Kidney (tissue), 14 donors: ENCODE results near the gene VANGL1. TPM values are rescaled to one million over a fixed set of nuclear protein-coding genes. Genes with fewer than 3 reads are reported as not detected.

Source experiments
- DNase-seq, 5 donors: peaks; one replicate each; pipeline ENCODE4 v3.0.0-alpha.2; 2013 to 2020
- FAIRE-seq: peaks from 2 replicates; lab custom pipeline; 2012; peaks lifted over from hg19 to GRCh38; lab: Jason Lieb, UNC
- H3K27ac ChIP-seq, 2 donors: one replicate each; pipeline ENCODE4 v1.7.0; 2013; ENCODE audit warnings: low read depth in 2 of 2, low read length in 2 of 2, inconsistent platforms in 1 of 2
- H3K27me3 ChIP-seq: one replicate; pipeline ENCODE4 v1.7.1; 2013; ENCODE audit warnings: low read length, inconsistent platforms; ENCODE audit not compliant: control insufficient read depth, insufficient read depth
- H3K36me3 ChIP-seq, 3 donors: one replicate each; pipeline versions ENCODE4 v1.7.0 to v1.7.1; 2013; ENCODE audit warnings: low read length in 3 of 3, control low read depth in 1 of 3, inconsistent platforms in 1 of 3; ENCODE audit not compliant: insufficient read depth in 3 of 3, control insufficient read depth in 2 of 3
- H3K4me1 ChIP-seq, 3 donors: one replicate each; pipeline versions ENCODE4 v1.7.0 to v1.7.1; 2013; ENCODE audit warnings: low read length in 3 of 3, inconsistent platforms in 1 of 3, low read depth in 1 of 3; ENCODE audit not compliant: control insufficient read depth in 2 of 3, insufficient read depth in 2 of 3
- H3K4me3 ChIP-seq, 3 donors: one replicate each; pipeline versions ENCODE4 v1.7.0 to v1.8.1; 2013; ENCODE audit warnings: low read length in 3 of 3, control low read depth in 1 of 3, inconsistent platforms in 1 of 3
- H3K9ac ChIP-seq, 3 donors: one replicate each; pipeline versions ENCODE4 v1.7.0 to v1.7.1; 2013; ENCODE audit warnings: low read length in 3 of 3, control low read depth in 1 of 3, inconsistent platforms in 1 of 3
- H3K9me3 ChIP-seq, 3 donors: one replicate each; pipeline versions ENCODE4 v1.7.0 to v1.7.1; 2013; ENCODE audit warnings: low read length in 3 of 3, control low read depth in 1 of 3, inconsistent platforms in 1 of 3; ENCODE audit not compliant: control insufficient read depth in 2 of 3, insufficient read depth in 1 of 3
- intact Hi-C: fragments of 100-400 bp; cut with DNase I; formaldehyde crosslinking; loops from one replicate; pipeline ENCODE4 v1.11.1; 2022
- polyA plus RNA-seq: library from polyadenylated mRNA; stranded (reverse); fragments of 350-450 nt; fragmentation: Illumina TruSeq; extraction: RNeasy Lipid Tissue Mini Kit (QIAGEN cat#74804); gene quantifications from one replicate; pipeline ENCODE4 v1.2.3, GENCODE V29; 2014; ENCODE audit warnings: low read depth, low replicate concordance; ENCODE audit not compliant: insufficient read depth
- total RNA-seq: library from RNA; stranded (reverse); fragmentation: NEBNext Ultra II Directional; extraction: Animal tissue kit (Norgen Biotek cat#: 25700); gene quantifications from one replicate; pipeline ENCODE4 v1.2.1, GENCODE V29; 2021
- TF ChIP-seq, protein P1 (sequence below): IDR thresholded peaks from 3 replicates; pipeline ENCODE4 v1.5.1; 2012; ENCODE audit warnings: mild to moderate bottlenecking, moderate library complexity, borderline replicate concordance; ENCODE audit not compliant: insufficient read depth; ENCODE audit errors: extremely low read depth
- donor health status: control.
- donor health status: control.
- donor health status: control.
- donor health status: control.
- donor health status: control.
- donor health status: DM: yes; HTN: yes; CAD: no.
- donor health status: Normal renal cell carcinoma (clear cell type).

VANGL1 gene
- total and polyA plus RNA-seq, 2 donors from 2014 or later, result 2.7 to 12.3 TPM

DNA sequence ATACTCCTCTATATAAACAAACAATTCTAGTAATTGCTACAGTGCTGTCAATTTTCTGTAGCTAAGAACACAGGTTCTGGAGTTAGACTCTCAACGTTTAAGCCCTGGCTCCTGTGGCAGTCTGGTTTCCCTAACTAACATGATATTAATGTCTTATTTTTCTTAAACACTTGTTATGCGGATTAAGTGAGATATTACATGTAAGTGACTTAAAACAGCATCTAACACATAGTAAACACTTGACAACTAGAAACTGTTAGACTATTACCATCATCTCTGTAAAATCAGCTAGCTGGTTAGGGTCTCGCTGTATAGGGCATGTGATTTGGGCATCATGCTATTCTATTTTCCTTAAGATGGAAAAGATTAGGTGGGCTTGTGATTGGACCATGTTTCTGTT is 2.3 kb downstream of the VANGL1 start:
- intact Hi-C loops, result no loop called here
- Histone ChIP-seq H3K27ac (no peak overlapping the region), H3K4me3 (no peak overlapping the region)

DNA sequence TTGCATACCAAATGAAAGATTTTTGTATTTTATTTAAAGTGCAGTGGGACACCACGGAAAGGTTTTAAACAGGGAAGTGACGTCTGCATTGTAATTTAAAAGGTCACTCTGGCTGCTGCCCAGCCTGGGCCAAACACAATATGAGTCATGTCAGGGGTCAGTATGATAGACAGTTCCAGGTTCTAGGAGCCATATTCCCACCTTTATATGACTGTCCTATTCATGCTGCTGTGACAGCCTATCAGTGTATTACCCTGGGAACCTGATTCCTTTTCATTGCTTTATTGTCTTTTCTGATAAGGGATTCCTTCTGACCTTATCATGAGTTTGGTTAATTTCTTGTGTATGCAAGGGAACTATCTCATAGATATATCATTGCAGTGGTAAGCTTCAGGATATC is 5.3 kb downstream of the VANGL1 start:
- H3K27me3 ChIP-seq, result no peaks in the 10 kb centered on the region
- no peak overlapping the region for H3K27ac ChIP-seq
- H3K36me3 ChIP-seq, result peaks cover 0 to 2% (median under 1%) of the 10 kb centered on the region in 3 donors
- FAIRE-seq, result no peak
- intact Hi-C loops, result no loop called here
- TF ChIP-seq, protein P1, sequence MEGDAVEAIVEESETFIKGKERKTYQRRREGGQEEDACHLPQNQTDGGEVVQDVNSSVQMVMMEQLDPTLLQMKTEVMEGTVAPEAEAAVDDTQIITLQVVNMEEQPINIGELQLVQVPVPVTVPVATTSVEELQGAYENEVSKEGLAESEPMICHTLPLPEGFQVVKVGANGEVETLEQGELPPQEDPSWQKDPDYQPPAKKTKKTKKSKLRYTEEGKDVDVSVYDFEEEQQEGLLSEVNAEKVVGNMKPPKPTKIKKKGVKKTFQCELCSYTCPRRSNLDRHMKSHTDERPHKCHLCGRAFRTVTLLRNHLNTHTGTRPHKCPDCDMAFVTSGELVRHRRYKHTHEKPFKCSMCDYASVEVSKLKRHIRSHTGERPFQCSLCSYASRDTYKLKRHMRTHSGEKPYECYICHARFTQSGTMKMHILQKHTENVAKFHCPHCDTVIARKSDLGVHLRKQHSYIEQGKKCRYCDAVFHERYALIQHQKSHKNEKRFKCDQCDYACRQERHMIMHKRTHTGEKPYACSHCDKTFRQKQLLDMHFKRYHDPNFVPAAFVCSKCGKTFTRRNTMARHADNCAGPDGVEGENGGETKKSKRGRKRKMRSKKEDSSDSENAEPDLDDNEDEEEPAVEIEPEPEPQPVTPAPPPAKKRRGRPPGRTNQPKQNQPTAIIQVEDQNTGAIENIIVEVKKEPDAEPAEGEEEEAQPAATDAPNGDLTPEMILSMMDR, result no peak
- no peaks in the 10 kb centered on the region for H3K9me3 ChIP-seq
- peaks cover 0 to 22% (median 7%) of the 10 kb centered on the region in 3 donors for H3K4me1 ChIP-seq
- H3K4me3 ChIP-seq, result no peak overlapping the region
- H3K9ac ChIP-seq, result no peak overlapping the region
- DNase-seq, result no peak

More for the DNA sequence above, 2.3 kb downstream of the VANGL1 start:
- FAIRE-seq (no peak), DNase-seq (no peak)
- no peak overlapping the region for H3K9ac ChIP-seq
- H3K4me1 ChIP-seq, result peaks cover 0 to 14% (median 4%) of the 10 kb centered on the region in 3 donors
- no peaks in the 10 kb centered on the region for H3K27me3 ChIP-seq
- H3K9me3 ChIP-seq, result no peaks in the 10 kb centered on the region
- H3K36me3 ChIP-seq, result no peaks in the 10 kb centered on the region
- TF ChIP-seq, protein P1, result no peak

GRCh38 chr1:115647507-115647906 is 5.7 kb downstream of the VANGL1 start:
- Histone ChIP-seq H3K27ac (no peak overlapping the region), H3K36me3 (peaks cover 0 to 6% (median 4%) of the 10 kb centered on the region in 3 donors), H3K27me3 (no peaks in the 10 kb centered on the region), H3K9ac (no peak overlapping the region), H3K4me1 (peaks cover 0 to 22% (median 7%) of the 10 kb centered on the region in 3 donors), H3K9me3 (no peaks in the 10 kb centered on the region), H3K4me3 (no peak overlapping the region)
- TF ChIP-seq, protein P1, result no peak
- DNase-seq (no peak), FAIRE-seq (no peak)
- intact Hi-C loops, result no loop called here
